Renal cortical epithelial cell (primary cell): ENCODE measurements around the gene EXOC1. TPM values are rescaled to one million over a fixed set of nuclear protein-coding genes. Genes with fewer than 3 reads are reported as not detected.
A peak's percentile ranks its signal among the peaks of the same experiment; 100 is the strongest.
"Not testable (repeated sequence)": the region's sequence is repeated elsewhere in the genome, so short reads cannot be mapped to it uniquely, and the experiment has no call there.

Experiments used
- DNase-seq: peaks from one replicate; pipeline ENCODE4 v3.0.0-alpha.2; 2011; ENCODE audit warnings: low read depth
- total RNA-seq: library from RNA; depleted of rRNA; stranded (reverse); fragments of >200 nt; gene quantifications from 2 replicates; pipeline ENCODE4 v1.2.3, GENCODE V29; 2014

EXOC1 gene, protein sequence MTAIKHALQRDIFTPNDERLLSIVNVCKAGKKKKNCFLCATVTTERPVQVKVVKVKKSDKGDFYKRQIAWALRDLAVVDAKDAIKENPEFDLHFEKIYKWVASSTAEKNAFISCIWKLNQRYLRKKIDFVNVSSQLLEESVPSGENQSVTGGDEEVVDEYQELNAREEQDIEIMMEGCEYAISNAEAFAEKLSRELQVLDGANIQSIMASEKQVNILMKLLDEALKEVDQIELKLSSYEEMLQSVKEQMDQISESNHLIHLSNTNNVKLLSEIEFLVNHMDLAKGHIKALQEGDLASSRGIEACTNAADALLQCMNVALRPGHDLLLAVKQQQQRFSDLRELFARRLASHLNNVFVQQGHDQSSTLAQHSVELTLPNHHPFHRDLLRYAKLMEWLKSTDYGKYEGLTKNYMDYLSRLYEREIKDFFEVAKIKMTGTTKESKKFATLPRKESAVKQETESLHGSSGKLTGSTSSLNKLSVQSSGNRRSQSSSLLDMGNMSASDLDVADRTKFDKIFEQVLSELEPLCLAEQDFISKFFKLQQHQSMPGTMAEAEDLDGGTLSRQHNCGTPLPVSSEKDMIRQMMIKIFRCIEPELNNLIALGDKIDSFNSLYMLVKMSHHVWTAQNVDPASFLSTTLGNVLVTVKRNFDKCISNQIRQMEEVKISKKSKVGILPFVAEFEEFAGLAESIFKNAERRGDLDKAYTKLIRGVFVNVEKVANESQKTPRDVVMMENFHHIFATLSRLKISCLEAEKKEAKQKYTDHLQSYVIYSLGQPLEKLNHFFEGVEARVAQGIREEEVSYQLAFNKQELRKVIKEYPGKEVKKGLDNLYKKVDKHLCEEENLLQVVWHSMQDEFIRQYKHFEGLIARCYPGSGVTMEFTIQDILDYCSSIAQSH
- 50.9 and 62.6 TPM in 2 replicates for total RNA-seq

DNA sequence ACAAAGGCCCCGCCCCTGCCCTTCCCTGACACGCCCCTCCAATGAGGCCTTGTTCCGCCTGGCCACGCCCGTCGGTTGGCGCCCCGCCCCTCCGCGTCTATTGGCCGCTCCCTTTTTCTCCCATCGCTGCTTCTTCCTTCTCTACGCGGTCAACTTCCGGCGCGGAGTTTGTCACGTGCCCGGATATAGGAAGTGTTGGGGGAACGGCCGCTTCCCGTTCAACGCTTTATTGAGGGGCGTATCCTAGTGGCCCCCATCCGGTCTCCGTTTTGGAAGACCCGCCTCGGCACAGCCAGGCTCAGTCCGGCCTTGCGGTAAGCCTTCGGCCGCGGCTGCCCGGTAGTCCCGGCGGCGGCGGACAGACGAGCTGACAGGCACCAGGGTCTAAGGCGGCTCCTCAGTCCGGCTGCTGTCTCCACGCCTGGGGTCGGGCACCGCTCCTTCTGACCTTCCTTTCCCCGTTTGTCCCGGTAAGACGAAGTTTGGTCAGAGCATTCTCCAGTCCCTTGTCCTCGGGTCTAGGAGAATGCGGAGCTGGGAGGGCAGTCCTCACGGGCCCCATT lies at the start of gene EXOC1:
Gene EXOC1, plus strand, starts transcription at position 165 of the 563 bp plus-strand sequence. CDS start 4,676 bp downstream, outside the sequence.
- peak; percentile 89 for DNase-seq

DNA sequence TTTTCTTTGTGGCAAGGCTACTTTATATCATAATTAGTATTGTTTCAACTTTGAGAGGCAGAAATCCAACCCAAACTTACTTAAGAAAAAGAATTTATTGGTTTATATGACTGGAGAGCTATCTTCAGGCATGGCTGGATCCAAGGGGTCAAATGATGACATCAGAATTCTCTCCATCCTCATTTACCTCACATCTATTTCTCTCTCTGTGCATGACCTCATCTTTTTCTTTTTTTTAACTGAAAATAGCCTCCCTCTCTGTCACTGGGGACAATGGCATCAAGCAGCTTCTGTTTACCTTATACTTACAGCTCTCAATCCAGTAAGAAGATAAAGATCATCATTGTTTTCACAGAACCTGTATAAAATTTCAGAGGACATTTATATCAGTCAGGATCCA lies 45.9 kb upstream of the EXOC1 start:
- DNase-seq = no peak

DNA sequence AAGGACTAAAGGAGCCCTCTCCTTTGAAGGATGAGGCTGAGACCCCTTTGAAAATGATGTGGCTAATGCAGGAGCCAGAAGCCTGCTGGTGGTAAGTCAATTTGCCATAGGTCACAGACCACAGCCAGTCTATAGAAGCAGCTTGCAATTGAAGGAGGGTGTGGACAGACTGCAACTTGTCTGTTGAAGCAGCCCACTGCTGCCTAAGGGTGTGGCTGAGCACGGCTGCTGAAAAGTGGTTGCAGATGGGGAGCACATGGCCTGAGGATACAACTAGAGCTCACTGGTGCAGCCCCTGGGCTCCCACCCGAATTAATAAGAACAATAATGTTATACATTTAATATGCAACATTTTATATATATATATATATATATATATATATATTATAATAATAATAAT lies 45.3 kb upstream of the EXOC1 start:
- no peak for DNase-seq

DNA sequence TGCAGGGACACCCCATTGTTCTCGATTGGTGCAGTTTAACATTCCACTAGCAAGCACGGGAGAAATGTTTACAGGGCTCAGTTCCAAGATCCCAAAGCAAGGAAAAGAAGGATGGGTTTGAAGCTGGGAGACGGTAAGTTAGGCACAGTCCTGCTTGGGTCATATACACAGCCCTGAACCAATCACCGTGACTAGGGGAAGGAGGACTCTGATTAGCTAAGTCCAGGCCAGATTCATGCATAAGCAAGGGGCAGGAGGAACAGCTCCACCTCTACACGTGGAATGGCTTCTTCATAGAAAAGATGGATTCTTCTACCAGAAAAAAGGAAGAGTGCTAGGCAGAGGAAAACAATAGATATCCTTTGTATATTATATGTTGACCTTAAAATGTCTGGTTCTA lies 44.8 kb upstream of the EXOC1 start:
- no peak for DNase-seq

DNA sequence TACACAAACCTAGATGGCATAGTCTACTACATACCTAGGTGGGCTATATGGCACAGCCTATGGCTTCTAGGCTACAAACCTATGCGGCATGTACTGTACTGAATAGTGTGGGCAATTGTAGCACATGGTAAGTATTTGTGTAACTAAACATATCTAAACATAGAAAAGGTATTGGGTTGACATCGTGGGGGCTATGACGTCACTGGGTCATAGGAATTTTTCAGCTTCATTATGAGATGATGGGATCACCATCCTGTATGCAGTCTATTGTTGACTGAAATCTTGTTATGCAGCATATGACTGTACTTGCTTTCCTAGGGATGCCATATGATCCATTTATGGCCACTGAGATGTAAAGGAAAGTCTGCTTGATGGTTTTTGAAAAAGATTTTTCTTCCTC lies 35.8 kb upstream of the EXOC1 start:
- DNase-seq = no peak

DNA sequence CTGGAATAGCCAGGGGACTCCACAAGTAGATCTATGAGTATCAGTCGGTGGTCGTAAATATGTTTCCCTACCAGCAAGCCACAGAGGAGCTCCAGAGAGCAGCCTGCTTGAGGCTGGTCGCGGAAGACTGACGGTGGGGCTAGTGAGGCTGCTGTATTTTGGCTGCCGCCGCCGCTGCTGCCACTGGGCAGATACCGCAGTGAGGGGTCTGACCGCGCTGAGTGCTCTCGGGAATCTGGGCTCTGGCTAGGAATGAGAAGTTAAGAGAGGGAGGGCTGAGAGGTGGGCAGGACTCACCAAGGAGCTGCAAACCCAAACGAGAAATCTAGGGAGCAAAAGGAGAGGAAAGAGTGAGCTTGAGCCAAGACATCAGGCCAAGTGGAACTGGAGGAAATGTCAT lies 33.8 kb upstream of the EXOC1 start, which contains the start of gene EXOC1L:
Gene EXOC1L, plus strand, starts transcription at position 157 of the 400 bp plus-strand sequence. Its CDS starts 237 bp downstream, at position 394.
- DNase-seq = no peak

DNA sequence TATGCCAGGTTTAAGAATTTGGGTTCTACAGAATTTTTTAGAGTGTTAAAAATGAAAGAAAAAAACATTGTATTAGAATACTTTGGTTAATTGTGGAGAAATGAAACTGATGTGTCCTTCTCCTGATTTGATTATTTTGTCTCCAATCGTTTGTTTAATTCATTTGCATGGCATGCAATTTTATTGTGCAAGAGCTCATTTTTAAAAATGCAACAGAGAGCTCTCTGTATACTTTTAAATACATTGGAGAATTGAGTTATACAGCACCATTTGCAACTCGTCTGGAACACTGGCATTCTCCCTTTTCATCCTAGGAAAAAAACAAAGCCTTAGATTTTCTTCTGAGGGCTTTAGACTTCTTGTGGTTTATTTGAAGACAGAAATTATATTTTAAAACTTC lies 33.2 kb upstream of the EXOC1 start:
- DNase-seq = no peak

DNA sequence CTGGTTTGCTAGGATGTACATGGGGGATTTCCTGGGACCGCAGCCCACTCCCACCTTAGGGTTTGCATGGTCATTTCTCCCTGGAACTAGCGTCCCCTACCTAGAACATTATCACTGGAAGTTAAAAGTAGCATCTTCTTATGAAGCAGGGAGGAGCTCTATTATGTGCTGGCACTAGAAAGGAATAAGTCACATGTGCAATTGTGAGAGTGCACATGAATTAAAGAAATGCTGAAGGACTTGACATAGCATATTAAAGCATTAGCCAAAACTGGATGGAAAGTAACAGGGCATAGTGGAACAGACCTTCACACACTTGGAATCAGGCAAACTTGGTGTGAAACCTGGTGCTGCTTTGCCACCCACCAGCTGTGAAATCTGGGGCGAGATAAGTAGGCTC lies 31.1 kb upstream of the EXOC1 start:
- no peak for DNase-seq

DNA sequence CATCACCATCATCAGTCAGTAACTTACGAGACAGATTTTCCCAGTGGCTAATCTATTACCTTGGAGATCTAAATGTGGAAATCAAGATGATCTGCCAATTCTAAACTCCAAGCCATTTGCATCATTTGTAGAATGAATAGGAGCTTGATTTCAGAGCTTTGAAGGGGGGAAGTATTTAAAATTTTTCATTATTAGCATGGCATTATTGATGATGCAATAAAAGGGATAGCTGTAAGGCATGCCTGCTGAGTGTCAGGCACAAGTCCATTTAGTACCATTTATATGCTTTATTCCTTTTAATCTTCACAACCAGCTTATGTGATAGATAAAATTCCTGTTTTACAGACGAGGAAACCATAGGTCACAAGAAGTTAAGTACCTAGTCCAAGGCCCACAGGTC lies 28.6 kb upstream of the EXOC1 start:
- DNase-seq = no peak

DNA sequence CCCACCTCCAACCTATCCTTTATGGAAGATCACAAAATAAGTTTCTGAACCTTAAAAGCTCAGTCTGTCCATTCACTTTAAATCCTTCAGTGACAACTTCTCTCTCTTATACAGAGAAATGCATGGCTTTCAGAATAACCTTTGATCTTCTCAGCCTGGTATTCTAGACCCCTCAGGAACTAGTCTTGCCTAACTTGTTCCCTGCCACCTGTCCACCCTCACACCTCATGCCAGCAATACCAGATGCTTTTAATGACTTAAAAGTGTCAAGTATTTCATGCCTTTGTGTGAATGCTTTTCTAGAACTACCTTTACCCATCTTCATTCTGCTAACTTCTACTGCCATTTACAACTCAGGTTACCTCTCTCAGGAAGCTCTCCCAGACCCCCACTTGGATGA lies 26.5 kb upstream of the EXOC1 start:
- DNase-seq = no peak

DNA sequence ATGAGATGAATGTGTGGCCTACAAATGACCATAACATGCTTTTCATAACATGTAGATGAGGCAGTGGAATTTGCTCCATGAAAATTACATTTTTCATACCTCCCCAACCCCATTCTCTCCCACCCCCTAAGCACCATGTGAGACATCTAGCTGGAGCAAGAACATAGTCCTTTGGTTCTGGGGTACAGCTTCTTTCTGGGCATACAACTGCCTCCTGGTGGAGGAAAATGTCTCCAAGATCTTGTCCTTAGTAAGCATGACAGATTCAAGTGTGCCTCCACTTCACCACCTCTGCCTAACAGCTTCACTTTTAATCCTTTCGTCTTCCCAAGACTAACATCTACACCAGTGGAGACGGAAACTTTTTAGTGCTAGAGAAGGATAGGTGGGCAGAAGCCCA lies 25.9 kb upstream of the EXOC1 start:
- DNase-seq = no peak

DNA sequence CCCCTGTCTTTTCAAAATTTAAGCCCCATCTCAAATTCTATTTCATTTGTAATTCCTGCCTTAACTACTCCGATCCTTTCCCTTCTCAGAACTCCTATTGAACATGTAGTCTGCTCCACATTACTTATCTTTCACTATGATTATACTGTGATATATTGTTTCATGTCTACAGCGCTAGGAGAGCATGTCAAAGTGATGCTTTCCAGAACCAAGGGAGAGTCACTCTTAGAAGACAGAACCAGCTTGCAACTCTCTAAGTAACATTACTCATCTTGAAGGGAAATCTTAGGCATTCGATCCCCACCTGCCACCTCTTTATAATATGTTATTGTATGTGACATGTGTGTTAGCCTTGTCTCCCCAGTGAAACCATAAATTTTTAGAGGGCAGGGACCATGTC lies 23.4 kb upstream of the EXOC1 start:
- DNase-seq = no peak

DNA sequence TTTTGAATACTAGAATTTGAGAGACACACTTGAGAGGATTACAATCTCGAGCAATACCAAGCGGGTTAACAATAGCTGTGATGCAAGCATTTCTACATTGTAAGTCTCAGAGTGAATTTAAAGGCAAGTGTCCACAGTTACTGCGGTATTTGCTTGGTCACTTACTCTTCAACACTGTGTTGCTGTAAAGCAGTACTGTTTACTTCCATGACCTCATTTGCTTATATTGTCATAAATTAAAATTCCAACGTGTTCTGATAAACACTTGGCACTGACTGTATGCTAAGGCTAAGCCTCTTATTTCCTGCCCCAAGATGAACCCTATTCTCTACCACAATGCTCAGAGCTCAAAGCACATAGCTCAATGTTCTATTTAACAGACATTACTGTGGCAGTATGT lies 22.7 kb upstream of the EXOC1 start:
- DNase-seq = no peak

DNA sequence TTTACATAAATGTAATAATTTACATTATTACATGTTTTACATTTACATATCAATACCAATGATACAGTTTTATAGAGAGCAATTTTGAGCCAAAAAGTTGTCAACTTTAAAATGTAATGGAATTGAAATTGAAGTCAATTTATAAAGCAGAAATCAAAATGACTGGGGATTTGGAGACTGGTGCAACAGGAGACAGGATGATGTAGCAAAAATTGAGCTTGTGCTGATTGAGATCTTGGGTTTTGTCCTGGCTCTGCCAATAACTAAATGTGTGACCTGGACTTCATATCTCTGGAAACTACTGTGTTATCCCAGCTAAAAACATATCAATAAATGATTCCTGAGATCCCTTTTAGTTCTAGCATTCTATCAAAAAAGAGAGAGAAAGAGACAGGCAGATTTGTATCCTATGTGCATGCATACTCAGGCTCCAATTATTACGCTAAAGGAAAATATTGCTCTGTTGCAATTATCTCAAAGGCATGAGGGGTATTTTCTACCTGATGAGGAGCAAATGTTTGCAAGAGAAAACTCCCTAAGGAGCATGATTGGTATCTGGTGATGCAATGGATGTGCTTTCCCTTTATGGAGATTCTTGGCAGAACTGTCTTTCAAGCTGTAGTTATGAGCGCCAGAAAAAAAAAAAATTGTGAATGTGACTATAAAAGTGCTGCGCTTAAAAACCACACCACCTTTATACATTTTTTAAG lies 19.2 kb upstream of the EXOC1 start:
- no peak for DNase-seq

DNA sequence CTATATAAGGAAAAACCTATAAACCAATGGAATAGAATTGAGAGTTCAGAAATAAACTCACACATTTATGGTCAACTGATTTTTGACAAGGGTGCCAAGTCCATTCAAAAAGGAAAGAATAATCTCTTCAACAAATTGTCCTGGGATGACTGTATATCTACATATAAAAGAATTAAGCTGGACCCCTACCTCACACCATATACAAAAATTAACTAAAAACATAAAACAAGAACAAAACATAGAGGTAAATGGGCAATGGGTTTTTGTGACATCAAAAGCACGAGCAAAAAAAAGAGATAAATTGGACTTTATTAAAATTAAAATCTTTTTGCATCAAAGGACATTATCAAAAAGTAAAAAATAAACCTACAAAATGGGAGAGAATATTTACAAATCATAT lies 15.5 kb upstream of the EXOC1 start:
- DNase-seq = no peak

DNA sequence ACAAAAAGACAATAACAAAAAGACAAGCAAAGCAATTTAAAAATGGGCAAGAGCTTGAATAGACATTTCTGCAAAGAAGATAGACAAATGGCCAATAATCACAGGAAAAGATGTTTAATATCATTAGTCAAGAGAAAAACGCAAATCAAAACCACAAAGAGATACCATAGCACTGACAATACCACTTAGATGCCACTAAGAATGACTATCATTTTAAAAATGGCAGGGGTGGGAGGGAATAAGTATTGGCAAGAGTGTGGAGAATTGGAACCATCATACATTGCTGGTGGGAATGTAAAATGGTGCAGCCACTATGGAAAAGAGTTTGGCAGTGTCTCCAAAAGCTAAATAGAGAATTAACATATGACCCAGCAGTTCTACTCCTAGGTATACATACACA lies 15.1 kb upstream of the EXOC1 start:
- no peak for DNase-seq

DNA sequence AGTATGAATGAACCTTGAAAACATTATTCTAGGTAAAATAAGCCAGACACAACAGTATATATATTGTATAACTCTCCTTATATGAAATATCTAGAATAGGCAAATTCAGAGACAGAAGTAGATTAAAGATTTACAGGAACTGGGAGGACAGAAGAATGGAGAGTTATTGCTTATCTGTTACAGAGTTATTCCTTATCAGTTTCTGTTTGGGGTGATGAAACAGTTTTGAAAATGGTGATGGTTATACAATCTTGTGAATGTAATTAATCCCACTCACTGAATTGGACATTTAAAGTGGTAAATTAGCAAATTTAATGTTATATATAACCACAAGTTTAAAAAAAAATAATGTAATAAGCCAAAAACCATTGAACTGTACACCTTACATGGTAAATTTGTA lies 14.5 kb upstream of the EXOC1 start:
- no peak for DNase-seq

DNA sequence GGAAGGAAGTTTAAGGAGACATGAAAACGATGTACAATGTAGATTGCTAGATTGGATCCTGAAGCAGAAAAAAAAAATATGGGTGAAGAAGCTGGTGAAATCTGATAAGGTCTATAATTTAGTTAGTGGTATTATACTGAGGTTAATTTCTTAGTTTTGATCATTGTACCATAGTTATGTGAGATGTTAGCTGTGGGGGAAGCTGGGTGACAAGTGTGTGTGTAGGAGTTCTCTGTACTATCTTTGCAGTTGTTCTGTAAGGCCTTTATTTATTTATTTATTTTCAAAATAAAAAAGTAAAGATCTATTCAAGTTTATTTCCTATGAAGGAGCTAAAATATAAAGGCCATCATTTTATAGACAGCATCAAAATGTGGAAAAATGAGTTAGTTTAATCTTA lies 12.5 kb upstream of the EXOC1 start:
- no peak for DNase-seq

DNA sequence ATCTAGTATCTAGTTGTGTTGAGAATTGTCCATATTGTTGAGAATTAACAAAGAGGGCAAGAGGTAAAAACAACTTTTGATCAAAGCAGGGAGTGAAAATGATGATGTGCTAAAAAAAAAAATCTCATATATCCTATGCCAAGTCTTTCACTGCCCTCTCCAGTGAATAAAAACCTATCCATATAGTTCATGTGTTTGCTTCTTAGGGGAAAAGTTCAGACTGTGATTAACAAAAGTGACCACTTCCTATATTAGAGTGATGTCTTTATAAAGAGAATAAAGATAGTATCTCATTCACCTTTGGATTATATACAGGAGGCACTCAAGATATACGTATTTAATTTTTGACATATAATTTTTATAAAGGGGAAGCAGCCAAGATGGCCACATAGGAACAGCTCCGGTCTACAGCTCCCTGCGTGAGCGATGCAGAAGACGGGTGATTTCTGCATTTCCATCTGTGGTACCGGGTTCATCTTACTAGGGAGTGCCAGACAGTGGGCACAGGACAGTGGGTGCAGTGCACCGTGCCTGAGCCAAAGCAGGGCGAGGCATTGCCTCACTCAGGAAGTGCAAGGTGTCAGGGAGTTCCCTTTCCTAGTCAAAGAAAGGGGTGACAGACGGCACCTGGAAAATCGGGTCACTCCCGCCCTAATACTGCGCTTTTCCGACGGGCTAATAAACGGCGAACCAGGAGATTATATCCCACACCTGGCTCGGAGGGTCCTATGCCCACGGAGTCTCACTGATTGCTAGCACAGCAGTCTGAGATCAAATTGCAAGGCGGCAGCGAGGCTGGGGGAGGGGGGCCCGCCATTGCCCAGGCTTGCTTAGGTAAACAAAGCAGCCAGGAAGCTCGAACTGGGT lies 11.8 kb upstream of the EXOC1 start:
- not testable (repeated sequence) for DNase-seq

DNA sequence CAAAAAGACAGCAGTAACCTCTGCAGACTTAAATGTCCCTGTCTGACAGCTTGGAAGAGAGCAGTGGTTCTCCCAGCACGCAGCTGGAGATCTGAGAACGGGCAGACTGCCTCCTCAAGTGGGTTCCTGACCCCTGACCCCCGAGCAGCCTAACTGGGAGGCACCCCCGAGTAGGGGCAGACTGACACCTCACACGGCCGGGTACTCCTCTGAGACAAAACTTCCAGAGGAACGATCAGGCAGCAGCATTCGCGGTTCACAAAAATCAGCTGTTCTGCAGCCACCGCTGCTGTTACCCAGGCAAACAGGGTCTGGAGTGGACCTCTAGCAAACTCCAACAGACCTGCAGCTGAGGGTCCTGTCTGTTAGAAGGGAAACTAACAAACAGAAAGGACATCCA lies 11.1 kb upstream of the EXOC1 start:
- DNase-seq = not testable (repeated sequence)

DNA sequence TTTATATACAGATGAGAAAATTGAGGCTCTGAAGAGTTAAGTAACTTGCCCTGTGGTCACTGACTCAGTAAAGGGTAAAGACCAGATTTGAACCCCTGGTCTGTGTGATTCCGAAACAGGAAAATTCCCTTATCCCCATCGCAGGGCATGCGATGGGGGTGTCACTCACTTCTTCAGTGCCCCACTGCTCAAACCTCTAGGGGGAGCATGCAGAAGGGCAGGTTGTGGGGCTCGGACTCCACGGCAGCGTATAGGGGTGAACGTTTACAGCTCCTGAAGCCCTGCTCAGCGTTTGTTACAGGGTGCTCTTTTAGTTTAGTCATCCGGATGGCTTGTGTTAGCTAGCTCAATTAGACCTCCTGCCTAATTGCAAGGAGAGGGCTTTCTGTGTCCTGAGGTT lies 3.7 kb upstream of the EXOC1 start:
- DNase-seq = no peak
